GM23338 (cell line): ENCODE measurements around the gene CAVIN2. TPM values are rescaled to one million over a fixed set of nuclear protein-coding genes. Genes with fewer than 3 reads are reported as not detected.

Experiments used
- ATAC-seq: fragments of 200-7000 bp; cut with Tn5 transposase; 3 replicates; pipeline ENCODE4 v1.9.1; 2020
- DNase-seq: peaks from one replicate; pipeline ENCODE4 v3.0.0-alpha.2; 2015; ENCODE audit warnings: low spot score
- H2AFZ ChIP-seq: fragments of 200-600 bp; sonication (generic); 2 replicates; pipeline ENCODE4 v1.8.0; 2016; ENCODE audit warnings: antibody characterized with exemption, mild to moderate bottlenecking, moderate library complexity
- H3F3A ChIP-seq: fragments of 200-600 bp; sonication (generic); replicated peaks from 2 replicates; pipeline ENCODE4 v1.8.0; 2017; ENCODE audit warnings: antibody characterized with exemption, mixed run types, low read depth
- H3K27ac ChIP-seq: fragments of 200-600 bp; sonication (generic); 2 replicates; pipeline ENCODE4 v1.6.1; 2016; ENCODE audit warnings: low read depth
- H3K27me3 ChIP-seq: fragments of 200-600 bp; sonication (generic); 2 replicates; pipeline ENCODE4 v1.8.0; 2016; ENCODE audit warnings: mild to moderate bottlenecking, mixed run types, moderate library complexity; ENCODE audit not compliant: insufficient read depth
- H3K36me3 ChIP-seq: fragments of 200-600 bp; sonication (generic); 2 replicates; pipeline ENCODE4 v1.8.0; 2016; ENCODE audit warnings: mild to moderate bottlenecking; ENCODE audit not compliant: insufficient read depth
- H3K4me1 ChIP-seq: fragments of 200-600 bp; sonication (generic); 2 replicates; pipeline ENCODE4 v1.8.0; 2016; ENCODE audit warnings: mild to moderate bottlenecking, moderate library complexity; ENCODE audit not compliant: insufficient read depth
- H3K4me2 ChIP-seq: fragments of 200-600 bp; sonication (generic); 2 replicates; pipeline ENCODE4 v1.7.1; 2017; ENCODE audit warnings: mixed run types
- H3K4me3 ChIP-seq: fragments of 200-600 bp; sonication (generic); 2 replicates; pipeline ENCODE4 v1.6.1; 2016; ENCODE audit warnings: mixed run types
- H3K79me2 ChIP-seq: fragments of 200-600 bp; sonication (generic); replicated peaks from 2 replicates; pipeline ENCODE4 v1.8.0; 2017; ENCODE audit warnings: mild to moderate bottlenecking; ENCODE audit not compliant: insufficient read depth
- H3K9me2 ChIP-seq: fragments of 200-600 bp; sonication (generic); 2 replicates; pipeline ENCODE4 v1.8.0; 2017; ENCODE audit not compliant: insufficient read depth
- H4K20me1 ChIP-seq: fragments of 200-600 bp; sonication (generic); replicated peaks from 2 replicates; pipeline ENCODE4 v1.8.0; 2017; ENCODE audit warnings: mild to moderate bottlenecking; ENCODE audit not compliant: insufficient read depth
- H3K27ac Mint-ChIP-seq: 2 replicates; pipeline ENCODE4 v1.8.0; 2020; ENCODE audit warnings: inconsistent platforms, mild to moderate bottlenecking, moderate library complexity, mixed read lengths
- H3K27me3 Mint-ChIP-seq: 3 replicates; pipeline ENCODE4 v1.8.0; 2022; ENCODE audit warnings: low read depth, mild to moderate bottlenecking, moderate library complexity, mixed read lengths, inconsistent platforms; ENCODE audit not compliant: insufficient read depth, poor library complexity
- H3K36me3 Mint-ChIP-seq: 3 replicates; pipeline ENCODE4 v1.8.0; 2021; ENCODE audit warnings: low read depth, mild to moderate bottlenecking, inconsistent platforms, moderate library complexity, mixed read lengths
- H3K4me1 Mint-ChIP-seq: 3 replicates; pipeline ENCODE4 v1.8.0; 2020; ENCODE audit warnings: mild to moderate bottlenecking, inconsistent platforms, mixed read lengths
- H3K4me3 Mint-ChIP-seq: 3 replicates; pipeline ENCODE4 v1.8.0; 2021; ENCODE audit warnings: moderate library complexity, mild to moderate bottlenecking, inconsistent platforms, mixed read lengths
- H3K9me3 Mint-ChIP-seq: 3 replicates; pipeline ENCODE4 v1.8.0; 2020; ENCODE audit warnings: moderate library complexity, mild to moderate bottlenecking, inconsistent platforms, mixed read lengths
- EZH2 ChIP-seq: fragments of 200-600 bp; sonication (generic); IDR thresholded peaks from one replicate; pipeline ENCODE4 v1.8.0; 2017; ENCODE audit warnings: antibody characterized with exemption, mild to moderate bottlenecking, low read depth; ENCODE audit not compliant: unreplicated experiment
- EZH2phosphoT487 ChIP-seq: fragments of 200-600 bp; sonication (generic); IDR thresholded peaks from one replicate; pipeline ENCODE4 v1.8.1; 2018; ENCODE audit warnings: antibody characterized with exemption; ENCODE audit not compliant: unreplicated experiment
- JUNB ChIP-seq: IDR thresholded peaks from one replicate; pipeline ENCODE4 v1.6.1; 2016; ENCODE audit warnings: antibody characterized with exemption; ENCODE audit not compliant: unreplicated experiment
- NANOG ChIP-seq: IDR thresholded peaks from 2 replicates; pipeline ENCODE4 v1.6.1; 2016; ENCODE audit warnings: antibody characterized with exemption, borderline replicate concordance
- POLR2AphosphoS5 ChIP-seq: IDR thresholded peaks from 2 replicates; pipeline ENCODE4 v1.6.1; 2016; ENCODE audit warnings: antibody characterized with exemption, low read depth
- STAT1 ChIP-seq: IDR thresholded peaks from one replicate; pipeline ENCODE4 v1.6.1; 2016; ENCODE audit warnings: antibody characterized with exemption; ENCODE audit not compliant: unreplicated experiment
- ZNF114 ChIP-seq: fragments of 250-450 bp; sonication (Bioruptor Pico); IDR thresholded peaks from 2 replicates; pipeline ENCODE4 v1.5.0; 2020; ENCODE audit warnings: mild to moderate bottlenecking, moderate library complexity
- polyA plus RNA-seq: library from polyadenylated mRNA; unstranded; fragments of >200 nt; fragmentation: Nextera tagmentation; extraction: Ambion mirVana; gene quantifications from 2 replicates; pipeline ENCODE4 v1.2.1, GENCODE V29; 2016
- total RNA-seq: library from RNA; depleted of rRNA; stranded (reverse); fragments of >200 nt; shearing (Covaris generic); gene quantifications from 2 replicates; pipeline ENCODE4 v1.2.3, GENCODE V29; 2014
- TF ChIP-seq, protein P1 (sequence below): fragments of 250-450 bp; sonication (Bioruptor Pico); IDR thresholded peaks from 2 replicates; pipeline ENCODE4 v1.5.0; 2020; ENCODE audit warnings: mild to moderate bottlenecking, moderate library complexity
- TF ChIP-seq, protein P2 (sequence below): IDR thresholded peaks from one replicate; pipeline ENCODE4 v1.6.1; 2018; ENCODE audit warnings: antibody characterized with exemption; ENCODE audit not compliant: unreplicated experiment
- TF ChIP-seq, protein P3 (sequence below), 2 experiments: fragments of 200-600 bp in 1 of 2; sonication (generic) in 1 of 2; conservative IDR thresholded peaks; 2 replicates each; pipeline versions ENCODE4 v1.5.1 to v1.6.1; 2016 to 2017; ENCODE audit warnings: antibody characterized with exemption in 2 of 2, low read depth in 2 of 2, mild to moderate bottlenecking in 2 of 2, moderate library complexity in 1 of 2
- TF ChIP-seq, protein P4 (sequence below): IDR thresholded peaks from 2 replicates; pipeline ENCODE4 v1.6.1; 2016; ENCODE audit warnings: antibody characterized with exemption

The CAVIN2 gene
- total and polyA plus RNA-seq, 2 experiments from 2014 or later, result 0.07 to 0.15 TPM

DNA sequence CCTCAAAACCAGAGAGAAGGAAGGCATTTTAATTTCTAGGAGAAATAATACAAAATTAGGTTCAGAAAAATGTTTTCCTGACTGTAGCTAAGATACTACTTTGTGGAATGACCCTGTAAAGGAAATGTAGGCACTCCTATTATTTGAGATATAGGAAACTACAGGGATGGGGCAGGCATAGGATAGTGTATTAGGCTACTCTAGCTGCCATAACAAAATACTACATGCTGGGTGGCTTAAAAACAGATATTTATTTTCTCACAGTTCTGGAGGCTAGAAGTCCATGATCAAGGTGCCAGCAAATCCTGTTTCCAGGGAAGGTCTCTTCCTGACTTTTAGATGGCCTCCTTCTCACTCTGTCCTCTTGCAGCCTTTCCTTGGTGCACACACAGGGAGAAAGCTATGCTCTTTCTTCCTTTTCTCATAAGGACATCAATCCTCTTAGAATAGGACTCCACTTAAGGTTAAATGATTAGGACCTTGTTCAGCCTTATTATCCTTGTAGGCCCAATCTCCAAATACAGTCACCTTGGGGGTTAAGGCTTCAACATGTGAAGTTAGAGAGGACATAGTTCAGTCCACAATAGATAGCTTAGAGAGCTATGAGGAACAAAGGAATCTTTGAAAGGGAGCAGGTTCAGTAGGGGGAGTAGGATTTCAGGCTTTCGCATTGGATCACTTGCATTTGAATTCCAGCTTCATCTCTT lies 14.0 kb upstream of the CAVIN2 start:
- Mint-ChIP-seq H3K27ac (no peak overlapping the region), H3K4me3 (no peak overlapping the region), H3K36me3 (no peaks in the 10 kb centered on the region), H3K4me1 (peaks cover 10% of the 10 kb centered on the region; the same call in 2 of the 3 replicates), H3K27me3 (peaks cover 3% of the 10 kb centered on the region), H3K9me3 (no peaks in the 10 kb centered on the region)
- Histone ChIP-seq H4K20me1 (no peaks in the 10 kb centered on the region), H3K27ac (no peak overlapping the region), H2AFZ (no peak overlapping the region), H3K4me1 (peaks cover 6% of the 10 kb centered on the region; the same call in 1 of the 2 replicates), H3F3A (no peaks in the 10 kb centered on the region), H3K27me3 (no peaks in the 10 kb centered on the region), H3K9me2 (no peaks in the 10 kb centered on the region), H3K4me2 (no peak overlapping the region), H3K4me3 (no peak overlapping the region), H3K79me2 (no peaks in the 10 kb centered on the region), H3K36me3 (no peaks in the 10 kb centered on the region)
- peak; percentile 32 for DNase-seq
- peak; percentile 57 for ATAC-seq
- TF ChIP-seq, protein P1, sequence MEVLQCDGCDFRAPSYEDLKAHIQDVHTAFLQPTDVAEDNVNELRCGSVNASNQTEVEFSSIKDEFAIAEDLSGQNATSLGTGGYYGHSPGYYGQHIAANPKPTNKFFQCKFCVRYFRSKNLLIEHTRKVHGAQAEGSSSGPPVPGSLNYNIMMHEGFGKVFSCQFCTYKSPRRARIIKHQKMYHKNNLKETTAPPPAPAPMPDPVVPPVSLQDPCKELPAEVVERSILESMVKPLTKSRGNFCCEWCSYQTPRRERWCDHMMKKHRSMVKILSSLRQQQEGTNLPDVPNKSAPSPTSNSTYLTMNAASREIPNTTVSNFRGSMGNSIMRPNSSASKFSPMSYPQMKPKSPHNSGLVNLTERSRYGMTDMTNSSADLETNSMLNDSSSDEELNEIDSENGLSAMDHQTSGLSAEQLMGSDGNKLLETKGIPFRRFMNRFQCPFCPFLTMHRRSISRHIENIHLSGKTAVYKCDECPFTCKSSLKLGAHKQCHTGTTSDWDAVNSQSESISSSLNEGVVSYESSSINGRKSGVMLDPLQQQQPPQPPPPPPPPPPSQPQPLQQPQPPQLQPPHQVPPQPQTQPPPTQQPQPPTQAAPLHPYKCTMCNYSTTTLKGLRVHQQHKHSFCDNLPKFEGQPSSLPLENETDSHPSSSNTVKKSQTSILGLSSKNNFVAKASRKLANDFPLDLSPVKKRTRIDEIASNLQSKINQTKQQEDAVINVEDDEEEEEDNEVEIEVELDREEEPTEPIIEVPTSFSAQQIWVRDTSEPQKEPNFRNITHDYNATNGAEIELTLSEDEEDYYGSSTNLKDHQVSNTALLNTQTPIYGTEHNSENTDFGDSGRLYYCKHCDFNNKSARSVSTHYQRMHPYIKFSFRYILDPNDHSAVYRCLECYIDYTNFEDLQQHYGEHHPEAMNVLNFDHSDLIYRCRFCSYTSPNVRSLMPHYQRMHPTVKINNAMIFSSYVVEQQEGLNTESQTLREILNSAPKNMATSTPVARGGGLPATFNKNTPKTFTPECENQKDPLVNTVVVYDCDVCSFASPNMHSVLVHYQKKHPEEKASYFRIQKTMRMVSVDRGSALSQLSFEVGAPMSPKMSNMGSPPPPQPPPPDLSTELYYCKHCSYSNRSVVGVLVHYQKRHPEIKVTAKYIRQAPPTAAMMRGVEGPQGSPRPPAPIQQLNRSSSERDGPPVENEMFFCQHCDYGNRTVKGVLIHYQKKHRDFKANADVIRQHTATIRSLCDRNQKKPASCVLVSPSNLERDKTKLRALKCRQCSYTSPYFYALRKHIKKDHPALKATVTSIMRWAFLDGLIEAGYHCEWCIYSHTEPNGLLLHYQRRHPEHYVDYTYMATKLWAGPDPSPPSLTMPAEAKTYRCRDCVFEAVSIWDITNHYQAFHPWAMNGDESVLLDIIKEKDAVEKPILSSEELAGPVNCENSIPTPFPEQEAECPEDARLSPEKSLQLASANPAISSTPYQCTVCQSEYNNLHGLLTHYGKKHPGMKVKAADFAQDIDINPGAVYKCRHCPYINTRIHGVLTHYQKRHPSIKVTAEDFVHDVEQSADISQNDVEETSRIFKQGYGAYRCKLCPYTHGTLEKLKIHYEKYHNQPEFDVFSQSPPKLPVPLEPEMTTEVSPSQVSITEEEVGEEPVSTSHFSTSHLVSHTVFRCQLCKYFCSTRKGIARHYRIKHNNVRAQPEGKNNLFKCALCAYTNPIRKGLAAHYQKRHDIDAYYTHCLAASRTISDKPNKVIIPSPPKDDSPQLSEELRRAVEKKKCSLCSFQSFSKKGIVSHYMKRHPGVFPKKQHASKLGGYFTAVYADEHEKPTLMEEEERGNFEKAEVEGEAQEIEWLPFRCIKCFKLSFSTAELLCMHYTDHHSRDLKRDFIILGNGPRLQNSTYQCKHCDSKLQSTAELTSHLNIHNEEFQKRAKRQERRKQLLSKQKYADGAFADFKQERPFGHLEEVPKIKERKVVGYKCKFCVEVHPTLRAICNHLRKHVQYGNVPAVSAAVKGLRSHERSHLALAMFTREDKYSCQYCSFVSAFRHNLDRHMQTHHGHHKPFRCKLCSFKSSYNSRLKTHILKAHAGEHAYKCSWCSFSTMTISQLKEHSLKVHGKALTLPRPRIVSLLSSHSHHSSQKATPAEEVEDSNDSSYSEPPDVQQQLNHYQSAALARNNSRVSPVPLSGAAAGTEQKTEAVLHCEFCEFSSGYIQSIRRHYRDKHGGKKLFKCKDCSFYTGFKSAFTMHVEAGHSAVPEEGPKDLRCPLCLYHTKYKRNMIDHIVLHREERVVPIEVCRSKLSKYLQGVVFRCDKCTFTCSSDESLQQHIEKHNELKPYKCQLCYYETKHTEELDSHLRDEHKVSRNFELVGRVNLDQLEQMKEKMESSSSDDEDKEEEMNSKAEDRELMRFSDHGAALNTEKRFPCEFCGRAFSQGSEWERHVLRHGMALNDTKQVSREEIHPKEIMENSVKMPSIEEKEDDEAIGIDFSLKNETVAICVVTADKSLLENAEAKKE (CRISPR knock-in tag), result no peak
- TF ChIP-seq STAT1, result no peak
- TF ChIP-seq NANOG, result no peak
- TF ChIP-seq EZH2, result no peak
- TF ChIP-seq, protein P2, sequence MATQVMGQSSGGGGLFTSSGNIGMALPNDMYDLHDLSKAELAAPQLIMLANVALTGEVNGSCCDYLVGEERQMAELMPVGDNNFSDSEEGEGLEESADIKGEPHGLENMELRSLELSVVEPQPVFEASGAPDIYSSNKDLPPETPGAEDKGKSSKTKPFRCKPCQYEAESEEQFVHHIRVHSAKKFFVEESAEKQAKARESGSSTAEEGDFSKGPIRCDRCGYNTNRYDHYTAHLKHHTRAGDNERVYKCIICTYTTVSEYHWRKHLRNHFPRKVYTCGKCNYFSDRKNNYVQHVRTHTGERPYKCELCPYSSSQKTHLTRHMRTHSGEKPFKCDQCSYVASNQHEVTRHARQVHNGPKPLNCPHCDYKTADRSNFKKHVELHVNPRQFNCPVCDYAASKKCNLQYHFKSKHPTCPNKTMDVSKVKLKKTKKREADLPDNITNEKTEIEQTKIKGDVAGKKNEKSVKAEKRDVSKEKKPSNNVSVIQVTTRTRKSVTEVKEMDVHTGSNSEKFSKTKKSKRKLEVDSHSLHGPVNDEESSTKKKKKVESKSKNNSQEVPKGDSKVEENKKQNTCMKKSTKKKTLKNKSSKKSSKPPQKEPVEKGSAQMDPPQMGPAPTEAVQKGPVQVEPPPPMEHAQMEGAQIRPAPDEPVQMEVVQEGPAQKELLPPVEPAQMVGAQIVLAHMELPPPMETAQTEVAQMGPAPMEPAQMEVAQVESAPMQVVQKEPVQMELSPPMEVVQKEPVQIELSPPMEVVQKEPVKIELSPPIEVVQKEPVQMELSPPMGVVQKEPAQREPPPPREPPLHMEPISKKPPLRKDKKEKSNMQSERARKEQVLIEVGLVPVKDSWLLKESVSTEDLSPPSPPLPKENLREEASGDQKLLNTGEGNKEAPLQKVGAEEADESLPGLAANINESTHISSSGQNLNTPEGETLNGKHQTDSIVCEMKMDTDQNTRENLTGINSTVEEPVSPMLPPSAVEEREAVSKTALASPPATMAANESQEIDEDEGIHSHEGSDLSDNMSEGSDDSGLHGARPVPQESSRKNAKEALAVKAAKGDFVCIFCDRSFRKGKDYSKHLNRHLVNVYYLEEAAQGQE, result no peak
- TF ChIP-seq, protein P3, sequence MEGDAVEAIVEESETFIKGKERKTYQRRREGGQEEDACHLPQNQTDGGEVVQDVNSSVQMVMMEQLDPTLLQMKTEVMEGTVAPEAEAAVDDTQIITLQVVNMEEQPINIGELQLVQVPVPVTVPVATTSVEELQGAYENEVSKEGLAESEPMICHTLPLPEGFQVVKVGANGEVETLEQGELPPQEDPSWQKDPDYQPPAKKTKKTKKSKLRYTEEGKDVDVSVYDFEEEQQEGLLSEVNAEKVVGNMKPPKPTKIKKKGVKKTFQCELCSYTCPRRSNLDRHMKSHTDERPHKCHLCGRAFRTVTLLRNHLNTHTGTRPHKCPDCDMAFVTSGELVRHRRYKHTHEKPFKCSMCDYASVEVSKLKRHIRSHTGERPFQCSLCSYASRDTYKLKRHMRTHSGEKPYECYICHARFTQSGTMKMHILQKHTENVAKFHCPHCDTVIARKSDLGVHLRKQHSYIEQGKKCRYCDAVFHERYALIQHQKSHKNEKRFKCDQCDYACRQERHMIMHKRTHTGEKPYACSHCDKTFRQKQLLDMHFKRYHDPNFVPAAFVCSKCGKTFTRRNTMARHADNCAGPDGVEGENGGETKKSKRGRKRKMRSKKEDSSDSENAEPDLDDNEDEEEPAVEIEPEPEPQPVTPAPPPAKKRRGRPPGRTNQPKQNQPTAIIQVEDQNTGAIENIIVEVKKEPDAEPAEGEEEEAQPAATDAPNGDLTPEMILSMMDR (conservative IDR thresholded peaks at IDR 0.05; ENCODE audit: low read depth in 2 of 2), result no peak
- TF ChIP-seq, protein P4, sequence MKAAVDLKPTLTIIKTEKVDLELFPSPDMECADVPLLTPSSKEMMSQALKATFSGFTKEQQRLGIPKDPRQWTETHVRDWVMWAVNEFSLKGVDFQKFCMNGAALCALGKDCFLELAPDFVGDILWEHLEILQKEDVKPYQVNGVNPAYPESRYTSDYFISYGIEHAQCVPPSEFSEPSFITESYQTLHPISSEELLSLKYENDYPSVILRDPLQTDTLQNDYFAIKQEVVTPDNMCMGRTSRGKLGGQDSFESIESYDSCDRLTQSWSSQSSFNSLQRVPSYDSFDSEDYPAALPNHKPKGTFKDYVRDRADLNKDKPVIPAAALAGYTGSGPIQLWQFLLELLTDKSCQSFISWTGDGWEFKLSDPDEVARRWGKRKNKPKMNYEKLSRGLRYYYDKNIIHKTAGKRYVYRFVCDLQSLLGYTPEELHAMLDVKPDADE, result no peak
- TF ChIP-seq EZH2phosphoT487, result no peak
- no peak for TF ChIP-seq ZNF114
- TF ChIP-seq POLR2AphosphoS5, result no peak
- no peak for TF ChIP-seq JUNB
